GM10266 (cell line): ENCODE measurements around the gene KRTAP5-11.
"Not testable (repeated sequence)": the region's sequence is repeated elsewhere in the genome, so short reads cannot be mapped to it uniquely, and the experiment has no call there.

Experiments used
- DNase-seq: peaks from one replicate; pipeline ENCODE4 v3.0.0; 2012; ENCODE audit errors: extremely low spot score
- CTCF ChIP-seq: IDR thresholded peaks from 2 replicates; pipeline ENCODE4 v1.5.1; 2012; ENCODE audit warnings: mild to moderate bottlenecking, low read depth; ENCODE audit not compliant: control insufficient read depth, insufficient read depth; ENCODE audit errors: missing control alignments

Gene KRTAP5-11

GRCh38 chr11:71542879-71543777, 39.5 kb downstream of the KRTAP5-11 start:
- no peak for TF ChIP-seq CTCF

GRCh38 chr11:71542382-71542781, 40.3 kb downstream of the KRTAP5-11 start:
- DNase-seq = no peak
- no peak for TF ChIP-seq CTCF

More at GRCh38 chr11:71542879-71543777, 39.5 kb downstream of the KRTAP5-11 start:
- no peak for DNase-seq

- DNase-seq = peak; percentile 53
Observed at GRCh38 chr11:71540521-71541304, 42.0 kb downstream of the KRTAP5-11 start.

GRCh38 chr11:71539971-71540370, 42.7 kb downstream of the KRTAP5-11 start:
- not testable (repeated sequence) for DNase-seq

- no peak for DNase-seq
- no peak for TF ChIP-seq CTCF
Observed at GRCh38 chr11:71539017-71539416, 43.7 kb downstream of the KRTAP5-11 start.

GRCh38 chr11:71538666-71538990, 44.0 kb downstream of the KRTAP5-11 start:
- no peak for TF ChIP-seq CTCF
- DNase-seq = no peak

GRCh38 chr11:71537977-71538665, 44.6 kb downstream of the KRTAP5-11 start, which contains the start of gene KRTAP5-8:
TSS of gene KRTAP5-8 (plus strand) at chr11:71538025. CDS start at chr11:71538056, 31 bp downstream.
- DNase-seq = not testable (repeated sequence)

GRCh38 chr11:71537537-71537936, 45.1 kb downstream of the KRTAP5-11 start:
- DNase-seq = no peak
- TF ChIP-seq CTCF = no peak
